HCT116 (cell line): ENCODE results near the gene GSTK1.

ENCODE experiments used
- CEBPB ChIP-seq: IDR thresholded peaks from 2 replicates; pipeline ENCODE4 v1.6.1; 2012; ENCODE audit warnings: low read depth
- EGR1 ChIP-seq: IDR thresholded peaks from 2 replicates; pipeline ENCODE4 v1.6.1; 2012; ENCODE audit warnings: low read depth
- EZH2 ChIP-seq: fragments of 200-600 bp; sonication (generic); IDR thresholded peaks from 2 replicates; pipeline ENCODE4 v1.6.1; 2017; ENCODE audit warnings: antibody characterized with exemption, mixed run types
- EZH2phosphoT487 ChIP-seq: fragments of 200-600 bp; IDR thresholded peaks from 2 replicates; pipeline ENCODE4 v1.6.1; 2018; ENCODE audit warnings: antibody characterized with exemption, borderline replicate concordance
- POLR2A ChIP-seq: IDR thresholded peaks from 2 replicates; pipeline ENCODE4 v1.7.0; 2011; ENCODE audit warnings: borderline replicate concordance; ENCODE audit not compliant: insufficient read depth, insufficient read length; ENCODE audit errors: extremely low read depth
- POLR2AphosphoS5 ChIP-seq: IDR thresholded peaks from 2 replicates; pipeline ENCODE4 v1.6.1; 2011; ENCODE audit warnings: mild to moderate bottlenecking, low read depth, low read length, moderate library complexity
- RAD21 ChIP-seq: IDR thresholded peaks from 2 replicates; pipeline ENCODE4 v1.6.1; 2012; ENCODE audit warnings: low read depth, mild to moderate bottlenecking
- REST ChIP-seq: IDR thresholded peaks from 2 replicates; pipeline ENCODE4 v1.6.1; 2012; ENCODE audit warnings: low read depth
- SIN3A ChIP-seq: IDR thresholded peaks from 2 replicates; pipeline ENCODE4 v1.6.1; 2012; ENCODE audit warnings: low read depth
- SP1 ChIP-seq: IDR thresholded peaks from 2 replicates; pipeline ENCODE4 v1.6.1; 2012; ENCODE audit warnings: low read depth
- YY1 ChIP-seq: IDR thresholded peaks from 2 replicates; pipeline ENCODE4 v1.6.1; 2011; ENCODE audit warnings: low read length, low read depth, moderate library complexity, mild to moderate bottlenecking; ENCODE audit not compliant: insufficient replicate concordance; ENCODE audit errors: extremely low read depth
- ZNF274 ChIP-seq: fragments of 200-500 bp; sonication (Bioruptor generic); IDR thresholded peaks from 2 replicates; pipeline ENCODE4 v1.6.1; 2014; ENCODE audit warnings: mild to moderate bottlenecking, low read depth, low read length, inconsistent platforms
- TF ChIP-seq, protein P1 (sequence below), 3 experiments: fragments of 200-600 bp in 1 of 3; sonication (generic) in 1 of 3; IDR thresholded peaks in 2 of 3; conservative IDR thresholded peaks in 1 of 3; 2 replicates each; pipeline ENCODE4 v1.5.1; 2012 to 2017; ENCODE audit warnings: low read depth in 2 of 3, low read length in 2 of 3, antibody characterized with exemption in 1 of 3, borderline replicate concordance in 1 of 3, control low read depth in 1 of 3, mild to moderate bottlenecking in 1 of 3, mixed read lengths in 1 of 3, mixed run types in 1 of 3, moderate library complexity in 1 of 3; ENCODE audit not compliant: insufficient read depth in 1 of 3
- TF ChIP-seq, protein P2 (sequence below): IDR thresholded peaks from 2 replicates; pipeline ENCODE4 v1.6.1; 2012

- TF ChIP-seq EZH2 (no peak), RAD21 (no peak), SIN3A (no peak), POLR2AphosphoS5 (no peak), POLR2A (no peak), EZH2phosphoT487 (no peak), EGR1 (no peak), YY1 (no peak), SP1 (no peak), ZNF274 (no peak), CEBPB (no peak), REST (no peak)
- TF ChIP-seq, protein P1, sequence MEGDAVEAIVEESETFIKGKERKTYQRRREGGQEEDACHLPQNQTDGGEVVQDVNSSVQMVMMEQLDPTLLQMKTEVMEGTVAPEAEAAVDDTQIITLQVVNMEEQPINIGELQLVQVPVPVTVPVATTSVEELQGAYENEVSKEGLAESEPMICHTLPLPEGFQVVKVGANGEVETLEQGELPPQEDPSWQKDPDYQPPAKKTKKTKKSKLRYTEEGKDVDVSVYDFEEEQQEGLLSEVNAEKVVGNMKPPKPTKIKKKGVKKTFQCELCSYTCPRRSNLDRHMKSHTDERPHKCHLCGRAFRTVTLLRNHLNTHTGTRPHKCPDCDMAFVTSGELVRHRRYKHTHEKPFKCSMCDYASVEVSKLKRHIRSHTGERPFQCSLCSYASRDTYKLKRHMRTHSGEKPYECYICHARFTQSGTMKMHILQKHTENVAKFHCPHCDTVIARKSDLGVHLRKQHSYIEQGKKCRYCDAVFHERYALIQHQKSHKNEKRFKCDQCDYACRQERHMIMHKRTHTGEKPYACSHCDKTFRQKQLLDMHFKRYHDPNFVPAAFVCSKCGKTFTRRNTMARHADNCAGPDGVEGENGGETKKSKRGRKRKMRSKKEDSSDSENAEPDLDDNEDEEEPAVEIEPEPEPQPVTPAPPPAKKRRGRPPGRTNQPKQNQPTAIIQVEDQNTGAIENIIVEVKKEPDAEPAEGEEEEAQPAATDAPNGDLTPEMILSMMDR (IDR thresholded peaks at IDR 0.05 in 2 of 3, conservative IDR thresholded peaks at IDR 0.05 in 1 of 3; ENCODE audit: borderline replicate concordance in 1 of 3, insufficient read depth in 1 of 3, low read depth in 2 of 3, low read length in 2 of 3) = no peak
- TF ChIP-seq, protein P2, sequence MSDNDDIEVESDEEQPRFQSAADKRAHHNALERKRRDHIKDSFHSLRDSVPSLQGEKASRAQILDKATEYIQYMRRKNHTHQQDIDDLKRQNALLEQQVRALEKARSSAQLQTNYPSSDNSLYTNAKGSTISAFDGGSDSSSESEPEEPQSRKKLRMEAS = no peak
These were observed 18.1 kb upstream of the GSTK1 start for GRCh38 chr7:143245123-143245522.
